ENCODE data around the gene RECK. TPM values are rescaled to one million over a fixed set of nuclear protein-coding genes. Genes with fewer than 3 reads are reported as not detected.

RECK gene
- total RNA-seq, 1 donor from 2014 or later, result 5.7 TPM

GRCh38 chr9:36041506-36041905, 4.8 kb downstream of the RECK start:
- intact Hi-C loops (cut with DNase I), result no loop called here
- DNase-seq (ENCODE audit: low spot score in 2 of 2), result no peak
- no peaks in the 10 kb centered on the region for H3K36me3 ChIP-seq
- no peak overlapping the region for H3K4me3 ChIP-seq
- no peaks in the 10 kb centered on the region for H3K27me3 ChIP-seq
- TF ChIP-seq, protein P1, sequence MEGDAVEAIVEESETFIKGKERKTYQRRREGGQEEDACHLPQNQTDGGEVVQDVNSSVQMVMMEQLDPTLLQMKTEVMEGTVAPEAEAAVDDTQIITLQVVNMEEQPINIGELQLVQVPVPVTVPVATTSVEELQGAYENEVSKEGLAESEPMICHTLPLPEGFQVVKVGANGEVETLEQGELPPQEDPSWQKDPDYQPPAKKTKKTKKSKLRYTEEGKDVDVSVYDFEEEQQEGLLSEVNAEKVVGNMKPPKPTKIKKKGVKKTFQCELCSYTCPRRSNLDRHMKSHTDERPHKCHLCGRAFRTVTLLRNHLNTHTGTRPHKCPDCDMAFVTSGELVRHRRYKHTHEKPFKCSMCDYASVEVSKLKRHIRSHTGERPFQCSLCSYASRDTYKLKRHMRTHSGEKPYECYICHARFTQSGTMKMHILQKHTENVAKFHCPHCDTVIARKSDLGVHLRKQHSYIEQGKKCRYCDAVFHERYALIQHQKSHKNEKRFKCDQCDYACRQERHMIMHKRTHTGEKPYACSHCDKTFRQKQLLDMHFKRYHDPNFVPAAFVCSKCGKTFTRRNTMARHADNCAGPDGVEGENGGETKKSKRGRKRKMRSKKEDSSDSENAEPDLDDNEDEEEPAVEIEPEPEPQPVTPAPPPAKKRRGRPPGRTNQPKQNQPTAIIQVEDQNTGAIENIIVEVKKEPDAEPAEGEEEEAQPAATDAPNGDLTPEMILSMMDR (IDR thresholded peaks at IDR 0.05), result no peak
- peaks cover 0 to 9% of the 10 kb centered on the region in 2 donors for H3K4me1 ChIP-seq
- no peaks in the 10 kb centered on the region for H3K9me3 ChIP-seq
- H3K27ac ChIP-seq, result no peak overlapping the region

GRCh38 chr9:36045610-36046009, 8.9 kb downstream of the RECK start:
- no peak for DNase-seq (ENCODE audit: low spot score in 2 of 2)
- no peak overlapping the region for H3K27ac ChIP-seq
- no peak overlapping the region for H3K4me3 ChIP-seq
- TF ChIP-seq, protein P1 (IDR thresholded peaks at IDR 0.05), result no peak
- no peaks in the 10 kb centered on the region for H3K36me3 ChIP-seq
- intact Hi-C loops (cut with DNase I), result no loop called here
- peaks cover 0 to 3% of the 10 kb centered on the region in 2 donors for H3K4me1 ChIP-seq
- no peaks in the 10 kb centered on the region for H3K9me3 ChIP-seq
- H3K27me3 ChIP-seq, result no peaks in the 10 kb centered on the region

GRCh38 chr9:36046923-36047322, 10.2 kb downstream of the RECK start:
- H3K36me3 ChIP-seq, result no peaks in the 10 kb centered on the region
- H3K27me3 ChIP-seq, result no peaks in the 10 kb centered on the region
- H3K27ac ChIP-seq, result no peak overlapping the region

GRCh38 chr9:36049408-36049807, 12.7 kb downstream of the RECK start:
- H3K36me3 ChIP-seq, result peaks cover 0 to 5% of the 10 kb centered on the region in 2 donors
- H3K27me3 ChIP-seq, result no peaks in the 10 kb centered on the region
- H3K9me3 ChIP-seq, result no peaks in the 10 kb centered on the region
- no peak overlapping the region for H3K4me3 ChIP-seq
- TF ChIP-seq, protein P1 (IDR thresholded peaks at IDR 0.05), result no peak
- no peaks in the 10 kb centered on the region for H3K4me1 ChIP-seq
- no peak overlapping the region for H3K27ac ChIP-seq
- intact Hi-C loops (cut with DNase I), result no loop called here
- no peak for DNase-seq (ENCODE audit: low spot score in 2 of 2)

More at GRCh38 chr9:36046923-36047322, 10.2 kb downstream of the RECK start:
- Histone ChIP-seq H3K9me3 (no peaks in the 10 kb centered on the region), H3K4me1 (no peaks in the 10 kb centered on the region), H3K4me3 (no peak overlapping the region)
- intact Hi-C loops (cut with DNase I), result no loop called here
- no peak for DNase-seq (ENCODE audit: low spot score in 2 of 2)
- TF ChIP-seq, protein P1 (IDR thresholded peaks at IDR 0.05), result no peak

DNA sequence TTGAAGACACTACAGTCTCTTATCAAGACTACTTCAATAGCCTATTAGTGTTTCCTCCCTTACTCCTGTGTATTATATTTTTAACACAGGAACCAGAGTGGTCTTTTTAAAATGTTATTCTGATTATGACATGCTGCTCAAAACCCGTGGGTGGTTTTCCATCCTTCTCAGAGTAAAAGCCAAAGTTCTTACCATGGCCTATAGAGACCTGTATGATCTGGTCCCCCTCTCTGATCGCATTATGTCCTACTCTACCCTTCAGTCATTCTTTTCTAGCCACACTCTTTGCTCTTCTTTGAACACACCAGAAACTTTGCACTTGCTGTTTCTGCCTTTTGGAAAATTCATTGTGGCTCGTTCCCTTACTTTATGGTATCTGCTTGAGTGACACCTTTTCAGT, 13.8 kb downstream of the RECK start:
- H3K4me3 ChIP-seq, result no peak overlapping the region
- H3K27me3 ChIP-seq, result no peaks in the 10 kb centered on the region
- no peak for DNase-seq (ENCODE audit: low spot score in 2 of 2)
- intact Hi-C loops (cut with DNase I), result no loop called here
- H3K4me1 ChIP-seq, result no peaks in the 10 kb centered on the region
- no peaks in the 10 kb centered on the region for H3K9me3 ChIP-seq
- no peak overlapping the region for H3K27ac ChIP-seq
- TF ChIP-seq, protein P1 (IDR thresholded peaks at IDR 0.05), result no peak
- H3K36me3 ChIP-seq, result peaks cover 0 to 5% of the 10 kb centered on the region in 2 donors

- Histone ChIP-seq H3K36me3 (peaks cover 0 to 5% of the 10 kb centered on the region in 2 donors), H3K27ac (no peak overlapping the region), H3K27me3 (no peaks in the 10 kb centered on the region), H3K4me3 (no peak overlapping the region), H3K9me3 (no peaks in the 10 kb centered on the region), H3K4me1 (no peaks in the 10 kb centered on the region)
- TF ChIP-seq, protein P1 (IDR thresholded peaks at IDR 0.05), result no peak
- DNase-seq (ENCODE audit: low spot score in 2 of 2), result no peak
- intact Hi-C loops (cut with DNase I), result no loop called here
These were observed 14.6 kb downstream of the RECK start for GRCh38 chr9:36051317-36051716.

Data from ascending aorta (tissue), 2 donors.